ENCODE measurements around the gene ANKRD26. TPM values are rescaled to one million over a fixed set of nuclear protein-coding genes. Genes with fewer than 3 reads are reported as not detected.

ANKRD26 gene
- total RNA-seq, 1 donor from 2014 or later: 14.0 TPM

DNA sequence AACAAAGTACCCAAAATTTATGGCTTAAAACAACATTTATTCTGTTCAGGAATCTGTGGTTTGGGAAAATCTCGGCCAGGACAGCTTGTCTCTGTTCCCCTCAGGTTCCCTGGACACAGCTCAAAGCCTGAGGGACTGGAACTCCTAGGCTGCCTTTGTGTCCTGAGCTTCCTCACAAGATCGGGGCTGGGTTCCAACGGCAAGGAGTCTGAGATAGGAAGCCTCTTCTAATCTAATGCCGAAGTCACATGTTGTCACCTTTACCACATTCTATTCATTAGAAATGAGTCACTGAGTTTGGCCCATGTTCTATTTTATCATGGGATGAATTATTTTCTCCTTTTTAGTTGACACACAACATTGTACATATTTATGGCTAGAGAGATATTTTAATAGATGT lies 80.5 kb downstream of the ANKRD26 start:
- no peak overlapping the region for H3K4me3 Mint-ChIP-seq

DNA sequence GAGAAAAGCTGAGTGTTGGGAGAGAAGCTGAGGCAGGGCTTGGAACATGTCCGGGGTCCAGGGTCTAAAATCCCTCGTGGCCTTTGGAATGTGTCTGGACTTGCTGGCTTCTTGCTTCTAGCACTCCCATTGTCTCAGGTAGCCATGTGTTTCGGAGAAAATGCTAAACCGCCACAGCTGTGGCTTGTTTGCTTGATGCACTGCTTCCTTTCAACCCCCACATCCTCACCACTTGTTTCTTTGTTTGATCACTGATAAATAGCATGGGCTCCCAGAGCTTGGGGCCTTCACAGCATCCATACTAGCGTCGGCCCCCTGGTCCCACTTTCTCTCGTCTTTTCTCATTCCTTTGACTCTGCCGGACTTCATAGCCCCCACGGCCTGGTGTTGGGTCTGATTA lies 102.7 kb downstream of the ANKRD26 start:
- H3K36me3 Mint-ChIP-seq: peaks cover 25% of the 10 kb centered on the region
- no peaks in the 10 kb centered on the region for H3K4me1 Mint-ChIP-seq (ENCODE audit: unreplicated experiment)
- no peak overlapping the region for H3K27ac Mint-ChIP-seq
- TF ChIP-seq, protein P1, sequence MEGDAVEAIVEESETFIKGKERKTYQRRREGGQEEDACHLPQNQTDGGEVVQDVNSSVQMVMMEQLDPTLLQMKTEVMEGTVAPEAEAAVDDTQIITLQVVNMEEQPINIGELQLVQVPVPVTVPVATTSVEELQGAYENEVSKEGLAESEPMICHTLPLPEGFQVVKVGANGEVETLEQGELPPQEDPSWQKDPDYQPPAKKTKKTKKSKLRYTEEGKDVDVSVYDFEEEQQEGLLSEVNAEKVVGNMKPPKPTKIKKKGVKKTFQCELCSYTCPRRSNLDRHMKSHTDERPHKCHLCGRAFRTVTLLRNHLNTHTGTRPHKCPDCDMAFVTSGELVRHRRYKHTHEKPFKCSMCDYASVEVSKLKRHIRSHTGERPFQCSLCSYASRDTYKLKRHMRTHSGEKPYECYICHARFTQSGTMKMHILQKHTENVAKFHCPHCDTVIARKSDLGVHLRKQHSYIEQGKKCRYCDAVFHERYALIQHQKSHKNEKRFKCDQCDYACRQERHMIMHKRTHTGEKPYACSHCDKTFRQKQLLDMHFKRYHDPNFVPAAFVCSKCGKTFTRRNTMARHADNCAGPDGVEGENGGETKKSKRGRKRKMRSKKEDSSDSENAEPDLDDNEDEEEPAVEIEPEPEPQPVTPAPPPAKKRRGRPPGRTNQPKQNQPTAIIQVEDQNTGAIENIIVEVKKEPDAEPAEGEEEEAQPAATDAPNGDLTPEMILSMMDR (conservative IDR thresholded peaks at IDR 0.05): no peak
- H3K9me3 Mint-ChIP-seq: peaks cover 11% of the 10 kb centered on the region
- no peak for DNase-seq (ENCODE audit: extremely low spot score, unreplicated experiment)
- H3K27me3 Mint-ChIP-seq: no peaks in the 10 kb centered on the region
- no peak overlapping the region for H3K4me3 Mint-ChIP-seq

More for the DNA sequence above, 80.5 kb downstream of the ANKRD26 start:
- Mint-ChIP-seq H3K27me3 (no peaks in the 10 kb centered on the region), H3K9me3 (no peaks in the 10 kb centered on the region), H3K27ac (no peak overlapping the region), H3K4me1 (ENCODE audit: unreplicated experiment) (no peaks in the 10 kb centered on the region), H3K36me3 (peaks cover 32% of the 10 kb centered on the region)
- TF ChIP-seq, protein P1 (conservative IDR thresholded peaks at IDR 0.05): no peak
- no peak for DNase-seq (ENCODE audit: extremely low spot score, unreplicated experiment)

DNA sequence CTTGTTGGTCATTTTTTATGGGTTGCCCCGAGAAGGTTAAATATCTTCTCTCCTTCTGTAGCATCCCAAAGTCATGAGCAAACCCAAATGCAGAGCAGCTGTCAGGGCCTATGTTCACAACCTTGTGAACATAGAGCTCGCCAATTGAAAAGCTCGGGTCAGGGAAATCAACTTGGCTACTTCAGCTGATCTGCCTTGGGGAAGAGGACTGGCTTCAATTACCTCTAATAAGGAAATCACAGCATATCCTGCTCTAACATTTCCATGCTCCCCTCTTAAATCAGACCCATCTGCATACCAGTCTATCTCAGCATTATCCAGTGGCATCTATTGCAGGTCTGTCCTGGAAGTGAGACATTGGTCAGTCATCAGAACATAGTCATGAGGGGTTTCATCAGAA lies 105.6 kb downstream of the ANKRD26 start:
- Mint-ChIP-seq H3K27ac (no peak overlapping the region), H3K36me3 (peaks cover 8% of the 10 kb centered on the region), H3K4me3 (no peak overlapping the region), H3K9me3 (peaks cover 7% of the 10 kb centered on the region), H3K27me3 (no peaks in the 10 kb centered on the region), H3K4me1 (ENCODE audit: unreplicated experiment) (no peaks in the 10 kb centered on the region)
- no peak for DNase-seq (ENCODE audit: extremely low spot score, unreplicated experiment)
- TF ChIP-seq, protein P1 (conservative IDR thresholded peaks at IDR 0.05): no peak

DNA sequence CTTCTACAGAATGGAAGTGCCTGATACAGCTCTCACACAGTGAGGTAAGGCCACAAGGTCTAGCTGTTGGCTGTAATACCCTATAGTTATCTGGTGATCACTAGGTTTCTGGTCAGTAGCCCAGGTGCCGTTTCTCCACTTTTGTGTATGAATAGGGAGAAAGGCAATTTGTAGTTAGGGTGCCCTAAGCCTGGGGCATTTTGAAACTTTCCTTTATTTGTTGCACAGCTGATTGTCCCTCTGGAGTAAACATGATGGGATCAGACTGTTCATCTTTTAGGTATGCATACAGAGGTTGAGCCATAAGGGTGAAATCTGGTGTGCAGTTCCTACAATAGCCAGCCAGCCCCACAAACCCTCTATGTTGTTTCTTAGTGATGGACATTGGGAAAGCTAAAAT lies 112.4 kb downstream of the ANKRD26 start:
- Mint-ChIP-seq H3K27me3 (no peaks in the 10 kb centered on the region), H3K4me1 (ENCODE audit: unreplicated experiment) (no peaks in the 10 kb centered on the region), H3K27ac (no peak overlapping the region), H3K9me3 (no peaks in the 10 kb centered on the region), H3K4me3 (no peak overlapping the region), H3K36me3 (no peaks in the 10 kb centered on the region)
- TF ChIP-seq, protein P1 (conservative IDR thresholded peaks at IDR 0.05): no peak
- no peak for DNase-seq (ENCODE audit: extremely low spot score, unreplicated experiment)

DNA sequence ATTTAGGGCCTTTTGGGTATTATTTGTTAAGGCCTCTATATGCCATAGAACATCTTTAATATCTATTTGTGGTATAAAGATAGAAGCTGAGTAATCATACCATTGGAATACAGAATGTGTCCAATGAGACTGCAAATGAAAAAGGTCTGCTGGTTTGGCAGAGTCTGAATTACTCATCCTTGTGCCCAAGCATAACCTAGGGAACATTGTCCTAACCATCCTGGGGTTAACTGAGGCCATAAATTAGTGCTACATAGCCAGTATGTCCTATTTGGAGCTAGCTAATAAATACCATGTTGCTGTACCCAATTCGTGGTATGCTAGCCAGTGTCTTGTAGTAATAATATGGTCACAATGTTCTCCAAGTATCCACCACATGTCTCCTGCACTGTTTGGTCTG lies 117.1 kb downstream of the ANKRD26 start:
- Mint-ChIP-seq H3K27me3 (no peaks in the 10 kb centered on the region), H3K4me3 (no peak overlapping the region), H3K27ac (no peak overlapping the region), H3K4me1 (ENCODE audit: unreplicated experiment) (no peaks in the 10 kb centered on the region), H3K9me3 (no peaks in the 10 kb centered on the region), H3K36me3 (no peaks in the 10 kb centered on the region)
- DNase-seq (ENCODE audit: extremely low spot score, unreplicated experiment): no peak
- TF ChIP-seq, protein P1 (conservative IDR thresholded peaks at IDR 0.05): no peak

DNA sequence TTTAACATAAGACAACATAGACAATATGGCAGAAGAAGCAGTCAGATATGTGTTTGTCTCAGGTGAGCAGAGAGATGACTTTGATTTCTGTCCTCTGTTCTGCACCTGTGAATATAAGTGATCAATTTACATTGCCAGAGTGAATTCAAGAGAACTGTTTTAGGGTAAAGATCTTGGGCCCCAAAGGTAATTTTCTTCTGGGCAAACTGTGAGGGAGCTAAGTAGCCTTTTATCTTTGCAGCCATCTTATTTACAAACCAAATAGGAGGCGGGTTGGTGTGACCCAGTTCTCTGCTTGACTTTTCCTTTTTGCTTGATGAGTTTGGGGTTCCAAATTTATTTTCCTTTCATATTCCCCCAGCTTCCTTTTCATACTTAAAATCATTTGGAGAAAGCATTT lies 118.2 kb downstream of the ANKRD26 start:
- Mint-ChIP-seq H3K4me3 (no peak overlapping the region), H3K9me3 (no peaks in the 10 kb centered on the region), H3K27me3 (no peaks in the 10 kb centered on the region), H3K27ac (no peak overlapping the region), H3K36me3 (no peaks in the 10 kb centered on the region), H3K4me1 (ENCODE audit: unreplicated experiment) (no peaks in the 10 kb centered on the region)
- TF ChIP-seq, protein P1 (conservative IDR thresholded peaks at IDR 0.05): no peak
- no peak for DNase-seq (ENCODE audit: extremely low spot score, unreplicated experiment)
